ENCODE results near the gene CLK1.

DNA sequence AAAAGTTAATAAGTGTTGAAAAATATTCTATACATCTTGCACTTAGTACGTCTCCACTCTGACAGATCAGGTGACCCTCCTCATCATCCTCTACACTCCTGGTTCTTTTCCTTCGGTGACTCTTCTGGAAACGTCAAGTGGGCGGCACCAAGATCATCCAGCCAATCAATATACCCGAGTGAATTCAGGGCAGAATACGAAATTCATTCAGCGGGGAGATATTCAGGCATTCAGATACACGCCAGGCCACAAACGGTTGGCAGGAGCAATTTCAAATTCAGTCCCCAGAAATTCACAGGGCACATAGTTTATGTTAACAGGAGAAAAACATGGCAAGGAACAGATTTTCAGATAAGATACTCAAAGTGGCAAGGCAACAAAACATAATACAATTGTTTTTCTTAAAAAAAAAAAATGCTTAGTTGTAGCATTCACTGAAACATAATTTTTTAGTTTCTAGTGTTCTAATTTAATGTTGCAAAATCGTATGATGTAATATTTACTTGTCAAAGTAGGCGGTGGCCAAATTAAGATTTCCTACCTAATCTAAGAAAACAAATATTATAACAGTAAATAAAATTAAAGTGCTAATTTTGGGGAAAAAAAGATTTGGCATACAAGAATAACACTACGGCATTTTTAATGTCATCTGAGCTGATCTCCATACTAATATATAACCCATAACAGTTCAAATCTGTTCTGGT is 4.2 kb downstream of the CLK1 start:
- TF ChIP-seq TCF4 (CRISPR knock-in tag; IDR thresholded peaks at IDR 0.05; ENCODE audit: borderline replicate concordance) (no peak), ZFP30 (CRISPR knock-in tag; IDR thresholded peaks at IDR 0.05) (no peak), PATZ1 (CRISPR knock-in tag; IDR thresholded peaks at IDR 0.05; ENCODE audit: borderline replicate concordance) (no peak), OSR1 (CRISPR knock-in tag; IDR thresholded peaks at IDR 0.05) (no peak), TOX (CRISPR knock-in tag; IDR thresholded peaks at IDR 0.05; ENCODE audit: borderline replicate concordance) (no peak)
- TF ChIP-seq, protein P1, sequence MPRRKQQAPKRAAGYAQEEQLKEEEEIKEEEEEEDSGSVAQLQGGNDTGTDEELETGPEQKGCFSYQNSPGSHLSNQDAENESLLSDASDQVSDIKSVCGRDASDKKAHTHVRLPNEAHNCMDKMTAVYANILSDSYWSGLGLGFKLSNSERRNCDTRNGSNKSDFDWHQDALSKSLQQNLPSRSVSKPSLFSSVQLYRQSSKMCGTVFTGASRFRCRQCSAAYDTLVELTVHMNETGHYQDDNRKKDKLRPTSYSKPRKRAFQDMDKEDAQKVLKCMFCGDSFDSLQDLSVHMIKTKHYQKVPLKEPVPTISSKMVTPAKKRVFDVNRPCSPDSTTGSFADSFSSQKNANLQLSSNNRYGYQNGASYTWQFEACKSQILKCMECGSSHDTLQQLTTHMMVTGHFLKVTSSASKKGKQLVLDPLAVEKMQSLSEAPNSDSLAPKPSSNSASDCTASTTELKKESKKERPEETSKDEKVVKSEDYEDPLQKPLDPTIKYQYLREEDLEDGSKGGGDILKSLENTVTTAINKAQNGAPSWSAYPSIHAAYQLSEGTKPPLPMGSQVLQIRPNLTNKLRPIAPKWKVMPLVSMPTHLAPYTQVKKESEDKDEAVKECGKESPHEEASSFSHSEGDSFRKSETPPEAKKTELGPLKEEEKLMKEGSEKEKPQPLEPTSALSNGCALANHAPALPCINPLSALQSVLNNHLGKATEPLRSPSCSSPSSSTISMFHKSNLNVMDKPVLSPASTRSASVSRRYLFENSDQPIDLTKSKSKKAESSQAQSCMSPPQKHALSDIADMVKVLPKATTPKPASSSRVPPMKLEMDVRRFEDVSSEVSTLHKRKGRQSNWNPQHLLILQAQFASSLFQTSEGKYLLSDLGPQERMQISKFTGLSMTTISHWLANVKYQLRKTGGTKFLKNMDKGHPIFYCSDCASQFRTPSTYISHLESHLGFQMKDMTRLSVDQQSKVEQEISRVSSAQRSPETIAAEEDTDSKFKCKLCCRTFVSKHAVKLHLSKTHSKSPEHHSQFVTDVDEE (CRISPR knock-in tag; IDR thresholded peaks at IDR 0.05): no peak

Data from SK-N-SH treated with all-trans-retinoic acid at 6 μM for 48 hours (cell line).